CD4-positive, alpha-beta T cell treated with Interleukin-10 for 1 hour (primary cell): ENCODE data around the gene SRGAP3.
A peak's percentile ranks its signal among the peaks of the same experiment; 100 is the strongest.

Experiments used
- DNase-seq: peaks from one replicate; pipeline ENCODE4 v3.0.0-alpha.2; 2020

Gene SRGAP3

DNA sequence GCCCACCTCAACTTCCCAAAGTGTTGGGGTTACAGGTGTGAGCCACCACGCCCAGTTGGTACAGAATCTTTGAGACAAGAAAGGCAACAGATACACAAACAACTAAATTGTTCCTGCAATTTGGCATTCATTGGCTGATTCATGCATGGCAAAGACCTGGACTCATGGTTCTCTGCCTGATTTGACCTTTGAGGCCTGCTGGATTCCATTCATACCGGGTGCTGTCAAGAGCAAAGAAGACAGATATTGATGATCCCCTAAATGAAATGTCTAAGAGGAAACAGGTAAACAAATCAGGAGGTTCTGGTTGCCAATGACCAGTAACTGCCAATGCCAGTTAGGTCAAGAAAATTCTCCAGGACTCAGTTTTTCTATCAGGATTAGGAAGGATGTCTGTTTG, 242.2 kb downstream of the SRGAP3 start:
- no peak for DNase-seq

DNA sequence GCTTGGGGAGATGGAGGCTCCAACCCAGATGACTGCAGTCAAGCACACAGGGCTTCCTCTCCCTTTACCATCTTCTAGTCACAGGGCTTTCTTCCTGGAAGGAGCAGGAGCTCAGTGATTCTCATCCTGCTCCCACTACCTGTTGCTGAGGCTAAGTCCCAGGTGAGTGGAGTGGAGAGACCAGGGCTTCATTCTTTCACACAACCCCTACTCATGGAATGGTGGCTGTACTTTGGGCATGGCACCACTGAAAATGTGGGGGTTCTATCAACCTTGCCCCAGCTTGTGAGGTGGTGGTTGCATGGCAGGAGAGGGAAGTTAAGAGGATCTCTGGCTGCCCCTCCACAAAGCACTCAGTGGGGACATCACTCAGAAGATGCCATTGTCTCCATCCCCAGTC, 249.4 kb downstream of the SRGAP3 start:
- DNase-seq, result no peak

DNA sequence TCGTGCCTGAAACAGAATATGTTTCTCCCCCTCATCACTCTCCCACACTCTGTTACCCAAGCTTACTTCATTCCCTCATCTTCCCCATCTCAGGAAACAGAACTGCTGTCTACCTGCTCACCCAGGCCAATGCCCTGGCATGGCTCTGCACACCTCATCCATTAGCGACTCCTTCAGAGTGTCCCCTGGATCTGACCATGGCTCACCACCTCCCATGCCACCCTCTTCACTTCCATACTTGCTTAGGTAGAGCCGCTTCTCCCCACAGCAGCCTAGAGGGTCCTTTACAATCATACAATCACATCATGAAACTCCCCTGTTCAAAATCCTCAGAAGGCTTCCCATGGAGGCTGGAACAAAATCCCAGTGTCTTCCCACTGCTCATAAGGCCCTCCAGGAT, 252.3 kb downstream of the SRGAP3 start:
- DNase-seq, result no peak

DNA sequence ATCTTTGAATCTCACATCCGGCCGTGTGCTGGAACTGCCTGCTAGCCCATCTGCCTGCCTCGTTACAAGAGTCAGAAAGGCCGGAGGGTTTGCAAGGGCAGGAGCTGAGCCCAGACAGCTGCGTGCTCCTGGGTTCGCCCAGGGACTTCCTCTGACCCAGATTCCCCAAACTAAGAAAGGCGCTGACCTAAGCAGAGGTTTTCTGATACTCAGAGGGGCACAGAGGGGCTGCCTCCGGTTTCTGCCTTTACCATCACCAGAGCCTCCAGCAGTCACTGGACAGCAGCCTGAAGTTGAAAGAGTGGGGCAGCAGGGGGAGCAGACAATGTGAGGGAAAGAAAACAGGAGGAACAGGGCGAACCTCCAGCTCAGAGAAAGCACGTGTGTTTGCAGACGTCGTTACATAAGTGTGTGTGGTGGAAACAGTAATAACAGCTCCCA, 252.7 kb downstream of the SRGAP3 start:
- no peak for DNase-seq

DNA sequence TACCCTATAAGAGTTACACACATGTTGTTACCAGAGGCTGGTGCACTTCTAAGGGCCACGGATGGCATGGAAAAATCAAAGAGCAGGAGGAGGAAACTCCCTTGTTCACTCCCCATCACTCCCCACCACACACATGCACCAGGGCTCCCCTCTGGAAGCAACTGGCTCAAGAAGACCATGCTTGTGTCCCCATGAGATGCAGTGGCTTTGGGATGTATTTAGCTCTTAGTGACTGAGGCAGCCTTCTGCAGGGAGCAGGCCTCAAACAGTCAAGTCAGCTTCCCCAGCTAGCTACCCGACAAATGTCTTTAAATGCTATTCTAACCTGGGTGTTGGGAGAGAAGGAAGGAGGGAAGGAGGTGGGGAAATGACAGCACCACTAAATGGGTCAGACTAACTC, 253.2 kb downstream of the SRGAP3 start:
- DNase-seq, result no peak

DNA sequence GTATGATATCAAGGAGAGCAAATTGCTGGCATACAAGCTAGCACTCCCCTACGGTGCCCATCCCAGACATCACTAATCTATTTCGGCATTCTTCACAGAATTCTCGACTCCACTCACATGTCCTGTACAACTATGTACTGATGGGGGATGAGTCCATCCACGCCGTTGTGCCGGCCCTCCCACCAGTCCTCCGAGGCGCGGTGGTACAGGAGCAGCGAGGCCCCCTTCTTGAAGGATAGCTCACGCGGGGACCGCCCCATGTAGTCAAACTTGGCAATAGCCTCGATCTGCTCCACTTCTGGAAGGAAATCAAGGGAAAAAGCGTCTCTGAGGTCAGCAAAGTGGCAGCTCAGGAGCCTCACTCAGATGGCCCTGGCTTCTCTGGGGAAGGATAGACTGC, 255.2 kb downstream of the SRGAP3 start:
- DNase-seq, result no peak

DNA sequence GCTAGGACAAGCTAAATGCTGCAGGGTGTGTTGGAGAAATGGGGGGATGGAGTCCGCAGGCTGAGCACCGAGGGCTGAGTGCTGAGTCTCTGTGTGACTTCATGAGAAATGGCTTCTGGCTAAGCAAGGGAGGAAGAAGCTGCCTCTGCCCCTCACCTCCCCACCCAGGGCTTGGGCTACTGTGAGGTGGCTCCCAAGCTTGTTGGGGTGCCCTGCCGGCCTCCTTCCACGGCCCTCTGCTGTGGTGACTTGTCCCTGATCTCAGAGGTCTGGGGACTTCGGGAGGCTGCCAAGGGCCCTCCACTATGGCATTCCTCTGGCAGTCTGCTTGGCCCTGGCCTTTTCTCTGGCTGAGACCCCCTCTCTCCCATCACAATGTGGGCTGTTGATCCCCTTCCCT, 256.1 kb downstream of the SRGAP3 start:
- no peak for DNase-seq

DNA sequence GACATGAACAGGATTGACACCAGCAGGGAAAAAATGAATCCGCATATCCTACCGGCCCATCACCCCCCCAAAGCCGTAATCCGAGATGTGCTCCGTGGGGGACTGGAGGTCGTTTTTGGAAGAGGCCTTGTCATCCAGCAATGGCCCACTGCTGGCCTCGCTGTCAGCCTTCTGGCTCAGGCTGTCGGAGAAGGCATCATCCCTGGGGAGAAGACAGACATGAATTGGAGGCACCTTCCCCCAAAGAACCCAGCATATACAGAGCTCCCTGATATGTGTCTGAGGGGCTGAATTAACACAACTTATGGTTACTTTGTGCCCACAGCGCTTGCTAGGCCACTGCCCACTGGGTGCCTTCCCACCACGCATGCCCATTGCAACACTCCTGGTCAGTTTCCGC, 256.6 kb downstream of the SRGAP3 start:
- no peak for DNase-seq

DNA sequence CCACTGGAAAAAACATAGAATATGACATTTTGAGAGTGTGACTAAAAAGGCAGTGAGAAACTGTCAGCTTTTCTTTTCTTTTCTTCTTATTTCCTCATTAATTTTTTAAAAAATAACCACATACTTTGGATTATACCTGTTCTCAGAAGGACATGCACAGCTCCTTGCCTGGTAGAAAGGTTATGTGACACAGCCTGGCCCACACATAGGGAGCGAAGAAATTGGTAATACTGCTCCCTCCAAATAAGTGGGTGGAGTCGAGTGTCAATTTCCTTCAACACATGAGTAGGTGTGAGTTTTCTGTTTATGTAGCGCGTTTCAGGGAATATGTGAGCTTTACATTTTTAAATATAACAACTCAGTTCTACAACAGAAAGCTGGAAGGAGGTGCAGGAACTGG, 257.2 kb downstream of the SRGAP3 start:
- no peak for DNase-seq

DNA sequence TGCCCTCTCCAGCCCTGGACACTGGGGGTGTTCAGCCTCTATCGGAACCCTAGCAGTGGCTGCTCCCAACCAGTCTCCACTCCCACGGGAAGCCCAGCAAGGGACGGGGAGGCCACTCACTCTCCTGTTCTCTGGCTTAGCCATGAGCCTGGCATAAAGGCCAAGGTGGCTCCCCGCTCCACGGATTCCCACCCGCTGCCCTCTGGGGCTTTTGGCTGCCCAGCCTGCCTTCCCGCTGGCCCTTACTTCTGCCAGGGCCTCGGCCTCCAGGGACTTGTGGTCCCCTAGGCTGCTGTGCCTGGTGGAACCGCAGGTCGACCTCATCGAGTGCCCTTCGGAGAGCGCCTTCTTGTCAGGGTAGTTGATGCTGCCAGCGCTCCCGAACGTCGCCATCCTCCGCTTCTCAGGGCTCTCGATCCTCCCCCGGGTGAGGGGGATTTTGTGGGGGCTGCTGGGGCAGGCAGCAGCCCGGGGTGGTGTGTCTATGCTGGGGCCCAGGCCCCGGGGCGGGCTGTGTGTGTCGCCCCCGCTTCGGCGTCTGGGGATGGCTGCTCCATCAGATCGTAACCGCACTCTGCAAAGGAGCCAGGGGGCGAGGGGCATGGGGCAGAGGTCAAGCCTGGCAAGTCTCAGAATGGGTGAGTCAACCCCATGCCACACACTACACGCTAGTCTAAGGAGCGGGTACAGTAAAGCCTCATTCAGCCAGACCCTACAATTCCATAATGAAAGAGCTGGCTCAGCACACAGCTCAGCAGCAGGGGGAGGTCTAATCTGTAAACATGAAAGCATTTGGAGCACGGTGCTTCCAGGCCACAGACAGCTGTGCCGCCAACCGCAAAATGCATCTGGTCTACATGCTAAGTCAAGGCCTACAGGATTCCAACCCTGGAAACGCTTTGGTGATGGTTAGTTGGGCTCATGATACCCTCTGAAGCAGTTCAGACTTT, 258.9 kb downstream of the SRGAP3 start:
- DNase-seq, result no peak

DNA sequence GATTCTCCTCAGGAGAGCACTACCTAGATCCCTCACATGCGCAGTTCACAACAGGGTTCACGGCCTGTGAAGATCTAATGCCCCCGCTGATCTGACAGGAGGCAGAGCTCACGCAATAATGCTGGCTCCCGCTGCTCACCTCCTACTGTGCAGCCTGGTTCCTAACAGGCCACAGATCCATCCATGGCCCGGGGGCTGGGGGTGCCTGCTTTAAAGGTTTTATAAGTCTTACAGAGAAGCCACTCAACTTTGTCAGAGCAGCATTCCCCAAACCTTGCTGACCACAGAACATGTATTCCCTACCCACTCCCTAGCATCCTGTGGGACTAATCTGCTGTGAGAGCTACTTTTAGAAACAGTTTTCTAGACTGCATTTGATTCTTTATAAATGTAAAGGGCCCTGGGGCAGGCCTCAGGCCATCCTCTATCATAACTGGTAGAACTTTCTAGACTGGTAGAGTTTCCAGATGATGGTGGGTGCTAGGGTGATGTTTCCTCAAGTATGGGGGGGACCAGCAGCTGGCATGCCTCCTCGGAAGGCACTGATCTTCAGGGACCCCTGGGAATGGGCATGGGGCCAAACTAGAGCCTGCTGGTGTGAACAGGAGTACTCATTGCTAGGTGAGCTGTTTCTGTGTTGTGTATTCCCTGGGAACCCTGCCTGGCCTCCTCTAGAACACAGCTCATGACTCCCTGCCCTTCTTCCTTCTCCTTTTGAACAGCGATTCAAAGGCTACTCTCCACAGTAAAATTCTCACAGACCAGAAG, 260.5 kb downstream of the SRGAP3 start:
- no peak for DNase-seq

DNA sequence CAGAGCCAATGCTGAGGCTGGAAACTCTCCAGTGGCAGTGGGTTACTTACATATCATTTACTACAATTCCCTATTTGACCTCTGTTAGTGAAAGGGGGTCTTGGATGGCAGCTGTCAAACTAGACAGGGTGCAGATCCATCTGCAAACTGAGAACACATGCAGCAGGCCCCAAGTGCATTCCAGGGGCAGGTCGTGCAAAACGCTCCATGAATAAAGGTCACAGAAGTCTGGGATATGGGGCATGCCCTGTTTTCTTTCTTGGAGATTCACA, 261.1 kb downstream of the SRGAP3 start:
- DNase-seq, result no peak

DNA sequence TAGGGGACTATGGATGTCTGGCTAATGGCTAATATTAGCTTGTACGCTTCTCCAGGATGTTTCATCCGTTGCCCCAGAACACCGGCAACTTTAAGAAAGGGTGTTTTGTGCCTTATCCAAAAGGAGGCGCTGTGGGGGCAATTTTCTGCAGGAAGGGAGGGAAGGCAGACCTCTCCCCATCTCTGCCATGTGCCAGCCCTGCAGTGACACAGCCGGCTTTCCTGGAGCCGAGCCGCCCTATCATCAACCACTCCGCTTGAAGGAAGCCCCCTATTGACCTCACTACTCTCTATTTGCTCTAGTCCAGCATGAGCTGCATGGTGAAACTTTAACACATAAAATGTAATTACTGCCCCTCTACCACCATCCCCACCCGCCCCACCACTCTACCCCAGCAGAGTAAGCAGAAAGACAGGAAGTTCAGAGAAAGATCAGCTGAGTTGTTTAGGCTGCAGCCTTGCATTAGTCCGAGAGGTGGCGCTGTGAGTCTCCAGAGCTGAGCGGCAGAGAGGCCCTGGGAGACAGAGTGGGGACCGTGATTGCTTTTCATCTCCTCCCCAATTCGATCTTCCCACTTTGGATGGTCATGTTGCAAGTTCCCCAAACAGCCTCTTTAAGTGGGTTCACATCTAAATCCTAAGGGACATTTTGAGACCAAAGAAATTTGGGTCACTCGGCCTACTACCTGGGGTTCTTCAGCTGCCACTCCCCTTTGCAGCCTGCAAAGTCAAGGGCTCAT, 261.6 kb downstream of the SRGAP3 start:
- DNase-seq, result peak; percentile 56

DNA sequence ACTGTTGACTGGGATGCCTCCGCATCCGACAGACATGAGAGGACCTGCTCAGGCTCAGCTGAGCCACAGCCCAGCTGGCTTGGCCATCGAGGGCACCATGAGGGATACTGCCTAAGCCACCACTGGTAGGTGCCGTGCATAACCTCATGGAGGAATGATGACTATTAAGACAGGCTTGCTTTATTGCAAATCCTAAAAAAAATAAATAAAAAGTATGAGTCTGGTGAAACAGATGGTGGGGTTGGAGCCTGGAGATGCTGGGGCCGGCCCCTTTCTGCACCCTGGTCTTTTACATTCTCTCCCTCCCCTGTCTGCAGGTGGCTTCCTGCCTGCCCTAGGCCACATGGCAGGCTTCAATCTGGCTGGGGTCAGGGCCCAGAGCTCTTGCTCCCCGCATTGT, 262.2 kb downstream of the SRGAP3 start:
- no peak for DNase-seq

DNA sequence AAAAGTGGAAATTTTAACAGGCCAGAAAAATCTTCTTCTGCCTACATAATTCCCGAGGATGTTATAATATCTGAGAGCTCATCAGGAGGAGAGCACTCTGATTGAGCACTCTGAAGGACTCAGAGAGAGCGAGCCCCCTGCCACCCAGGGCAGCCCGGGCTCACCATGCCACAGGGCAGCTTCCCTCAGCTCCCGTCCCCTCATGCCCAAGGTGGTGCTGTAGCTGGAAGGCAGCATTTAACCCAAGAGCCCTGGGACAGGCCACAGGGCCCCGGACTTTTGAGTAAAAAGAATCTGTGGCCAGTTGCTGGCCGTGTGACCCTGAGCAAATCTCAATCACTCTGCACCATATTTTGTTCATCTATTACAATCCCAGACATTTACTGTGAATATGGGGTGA, 262.7 kb downstream of the SRGAP3 start:
- DNase-seq, result no peak

DNA sequence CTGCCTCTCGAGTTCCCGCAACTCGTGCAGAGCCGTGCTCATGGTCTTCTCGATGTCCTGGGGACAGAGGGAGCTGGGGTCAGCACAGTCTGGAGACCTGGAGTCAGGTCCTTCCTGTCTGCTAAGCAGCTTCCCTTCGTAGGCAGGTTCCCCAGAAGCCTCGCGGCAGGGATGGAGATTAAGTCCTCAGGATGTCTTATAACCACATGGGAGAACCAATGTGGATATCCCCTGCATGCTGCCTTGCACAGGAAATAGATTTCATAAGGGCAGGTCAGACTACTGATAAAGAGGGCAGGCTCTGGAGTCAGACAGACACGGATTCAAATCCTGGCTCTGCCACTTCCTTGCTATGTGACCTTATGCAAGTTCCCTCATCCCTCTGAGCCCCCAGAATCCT, 263.6 kb downstream of the SRGAP3 start:
- DNase-seq, result no peak

DNA sequence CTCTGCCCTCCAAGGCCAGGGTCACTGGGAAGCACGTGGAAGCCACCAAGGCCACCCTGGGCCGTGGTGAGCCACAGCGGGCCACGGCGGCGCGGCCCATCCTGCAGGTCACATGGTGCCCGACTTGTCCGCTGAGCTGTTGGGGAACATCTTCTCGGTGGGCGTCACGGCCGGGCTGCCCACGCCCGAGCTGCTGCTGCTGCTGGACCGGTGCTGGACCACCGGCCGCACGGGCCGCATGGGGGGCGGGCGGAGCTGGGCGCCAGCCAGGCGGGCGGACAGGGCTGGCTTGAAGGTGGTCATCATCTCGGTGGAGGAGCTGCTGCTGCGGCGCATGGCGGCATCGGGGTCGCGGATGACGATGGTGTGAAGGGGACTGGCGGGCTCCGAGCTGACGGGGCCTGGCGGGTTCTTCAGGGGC, 264.0 kb downstream of the SRGAP3 start:
- no peak for DNase-seq

DNA sequence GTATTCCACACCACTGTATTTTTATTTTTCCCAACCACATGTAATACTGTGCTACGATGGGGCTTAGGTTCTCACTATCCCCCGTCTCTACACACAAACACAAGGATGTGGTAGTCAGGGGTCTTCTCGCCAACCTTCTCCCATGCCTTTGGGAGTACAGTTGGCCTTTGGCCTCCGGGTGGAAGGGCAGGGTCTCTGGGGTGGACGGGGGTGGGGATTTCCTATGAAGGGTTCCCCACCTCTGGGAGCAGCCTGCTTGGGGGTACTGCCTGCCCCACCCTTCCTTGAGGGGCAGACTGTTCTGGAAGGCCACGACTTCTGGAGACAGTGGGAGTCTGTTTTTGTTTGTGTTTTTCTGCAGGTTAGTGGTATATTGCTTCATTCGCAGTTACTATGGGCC, 264.9 kb downstream of the SRGAP3 start:
- no peak for DNase-seq

DNA sequence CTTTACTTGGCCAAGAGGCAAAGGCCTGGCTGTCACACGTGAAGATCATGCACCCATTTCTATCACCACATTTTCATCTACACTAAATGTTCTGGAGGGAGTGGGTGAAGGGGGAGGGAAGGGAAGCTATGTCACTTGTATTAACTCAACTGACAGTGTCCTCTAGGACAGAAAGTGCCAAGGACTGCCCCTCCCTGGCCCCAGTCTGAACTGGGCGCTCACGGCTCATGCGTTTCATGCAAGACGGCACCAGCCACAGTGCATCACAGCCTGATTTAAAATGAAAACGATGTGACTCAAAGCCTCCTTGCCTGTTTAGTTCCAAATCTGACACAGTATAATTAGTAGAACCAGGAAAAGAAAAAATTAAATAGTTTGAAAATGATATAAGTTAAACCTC, 265.4 kb downstream of the SRGAP3 start:
- DNase-seq, result no peak

DNA sequence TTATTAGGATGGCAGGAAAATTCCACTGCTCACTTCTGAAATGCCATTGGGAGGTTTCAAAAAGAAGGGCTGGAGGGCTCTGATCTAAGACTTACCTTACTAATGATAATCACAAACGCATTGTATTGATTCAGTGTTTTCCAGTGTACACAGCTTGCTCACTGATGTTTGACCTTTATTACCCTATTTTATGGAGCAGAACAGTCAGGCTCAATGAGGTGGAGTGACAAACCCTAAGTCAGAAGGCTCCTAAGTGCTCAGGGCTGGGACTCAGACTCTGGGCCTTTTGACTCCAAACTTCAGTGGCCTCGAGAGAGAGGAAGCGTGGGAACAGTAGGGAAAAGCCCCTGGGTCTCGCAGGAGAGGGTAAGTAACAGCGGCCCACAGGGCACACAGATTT, 265.9 kb downstream of the SRGAP3 start:
- no peak for DNase-seq

DNA sequence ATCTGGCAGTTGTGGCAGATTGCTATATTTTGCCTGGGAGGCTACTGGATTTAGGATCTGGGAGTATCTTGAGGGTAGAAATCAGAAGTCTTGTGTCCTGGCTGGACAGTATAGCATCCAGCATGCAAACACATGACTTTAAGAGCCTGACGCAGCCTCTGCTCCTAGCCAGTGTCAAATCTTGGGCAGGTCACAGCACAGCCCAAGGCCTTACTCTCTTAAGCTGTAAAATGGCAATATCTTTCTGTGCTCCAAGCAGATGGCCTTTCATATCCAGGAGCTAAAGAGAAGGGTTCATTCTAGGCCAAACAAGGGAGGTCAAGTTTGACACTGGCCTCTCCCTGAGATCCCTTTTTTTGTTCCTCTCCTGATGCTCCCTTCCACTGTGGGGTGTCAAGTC, 266.4 kb downstream of the SRGAP3 start:
- DNase-seq, result no peak

DNA sequence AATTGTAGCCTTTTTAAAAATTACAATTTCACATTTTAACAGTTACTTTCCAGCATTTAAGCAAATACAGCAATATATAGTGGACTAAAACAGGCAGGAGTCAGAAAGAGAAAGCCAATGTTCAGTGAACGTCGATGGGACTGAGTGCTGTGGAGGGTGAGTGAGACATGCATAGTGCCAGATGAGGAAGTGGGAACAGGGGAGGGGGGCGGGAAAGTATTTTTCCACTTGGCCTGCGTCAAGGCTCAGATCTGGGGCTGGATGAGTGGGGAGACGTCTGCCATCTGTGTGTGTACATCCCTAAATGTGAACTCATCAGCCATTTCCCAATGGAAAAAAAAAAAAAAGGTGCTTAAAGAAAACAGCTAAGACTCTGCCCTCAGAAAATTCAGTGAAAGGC, 266.9 kb downstream of the SRGAP3 start:
- DNase-seq, result no peak

DNA sequence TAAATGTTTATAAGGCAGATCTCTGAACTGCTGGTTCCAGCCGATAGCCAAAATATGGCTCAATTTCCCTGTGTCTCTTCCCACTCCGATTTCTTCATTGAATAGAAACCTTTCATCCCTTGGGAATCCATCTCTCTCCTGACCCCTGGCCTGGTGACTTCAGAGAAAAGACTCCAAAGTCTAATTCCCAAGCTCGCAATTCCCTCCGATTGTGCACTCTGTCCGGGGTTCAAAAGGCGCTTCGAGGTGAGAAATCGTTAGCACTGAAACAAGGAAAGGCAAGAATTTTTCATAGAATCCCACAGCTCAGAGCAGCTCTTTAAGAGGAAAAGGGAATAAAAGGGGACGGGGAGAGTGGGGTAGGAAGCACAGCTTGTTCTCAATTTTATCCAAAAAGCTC, 267.7 kb downstream of the SRGAP3 start:
- no peak for DNase-seq

DNA sequence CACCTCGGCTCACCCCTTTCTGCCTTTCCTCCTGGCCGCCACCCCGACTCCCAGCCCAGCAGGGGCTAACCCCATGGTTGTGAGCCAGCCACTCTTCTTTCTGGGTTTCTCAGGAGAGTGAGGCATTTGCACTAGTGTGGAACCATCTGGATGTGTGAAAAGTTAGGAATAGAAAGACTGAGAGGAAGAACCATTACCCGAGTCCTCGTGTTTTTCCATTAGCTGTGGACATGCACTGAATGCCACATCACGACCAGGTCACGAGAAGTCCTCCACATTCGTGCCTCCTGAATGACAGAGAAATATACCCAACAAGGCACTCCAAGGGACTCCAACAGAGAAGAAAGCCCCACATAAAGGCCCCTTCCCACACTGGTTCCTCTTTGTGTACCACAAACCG, 268.1 kb downstream of the SRGAP3 start:
- no peak for DNase-seq
